PC-3 (cell line): Measurements from ENCODE around the gene CAMTA1. TPM values are rescaled to one million over a fixed set of nuclear protein-coding genes. Genes with fewer than 3 reads are reported as not detected.

Experiments
- ATAC-seq: fragments of 200-7000 bp; cut with Tn5 transposase; 2 replicates; pipeline ENCODE4 v1.9.1; 2020; ENCODE audit warnings: mild to moderate bottlenecking, moderate library complexity
- BruUV-seq: library from RNA; stranded (reverse); fragments of 400-500 nt; replicated peaks from 2 replicates; lab custom pipeline; 2021; lab: Mats Ljungman, UMichigan
- CTCF ChIA-PET: fragments of 300-600 bp; sonication (Branson Sonifier 250); formaldehyde crosslinking; loops from one replicate; lab custom pipeline; 2022; ENCODE audit warnings: antibody characterized with exemption; lab: Charles Lee
- POLR2A ChIA-PET: fragments of 300-600 bp; sonication (Branson Sonifier 250); formaldehyde crosslinking; loops from one replicate; lab custom pipeline; 2022; ENCODE audit warnings: antibody characterized with exemption; ENCODE audit not compliant: unreplicated experiment; lab: Charles Lee
- DNase-seq: peaks from one replicate; pipeline ENCODE4 v3.0.0-alpha.2; 2015
- H2AFZ ChIP-seq: fragments of 300-600 bp; sonication (generic); 2 replicates; pipeline ENCODE4 v1.6.0; 2016; ENCODE audit warnings: antibody characterized with exemption, low read length
- H3F3A ChIP-seq: fragments of 300-600 bp; sonication (generic); one replicate; pipeline ENCODE4 v1.6.0; 2017; ENCODE audit warnings: antibody characterized with exemption, low read length, control low read depth, mild to moderate bottlenecking; ENCODE audit not compliant: unreplicated experiment
- H3K27ac ChIP-seq: fragments of 300-600 bp; sonication (generic); 2 replicates; pipeline ENCODE4 v1.5.1; 2016; ENCODE audit warnings: mild to moderate bottlenecking, low read length
- H3K27me3 ChIP-seq: fragments of 300-600 bp; sonication (generic); 2 replicates; pipeline ENCODE4 v1.6.1; 2016; ENCODE audit warnings: low read length, mixed read lengths
- H3K36me3 ChIP-seq: fragments of 300-600 bp; sonication (generic); 2 replicates; pipeline ENCODE4 v1.6.1; 2016; ENCODE audit warnings: low read depth, mixed run types, low read length, mixed read lengths
- H3K4me1 ChIP-seq: fragments of 300-600 bp; sonication (generic); 2 replicates; pipeline ENCODE4 v1.5.1; 2016; ENCODE audit warnings: low read length; ENCODE audit not compliant: insufficient read depth
- H3K4me2 ChIP-seq: fragments of 300-600 bp; sonication (generic); 2 replicates; pipeline ENCODE4 v1.6.0; 2016; ENCODE audit warnings: low read length
- H3K4me3 ChIP-seq: fragments of 300-600 bp; sonication (generic); 2 replicates; pipeline ENCODE4 v1.5.1; 2016; ENCODE audit warnings: mild to moderate bottlenecking, low read length, mixed read lengths
- H3K79me2 ChIP-seq: fragments of 300-600 bp; sonication (generic); 2 replicates; pipeline ENCODE4 v1.6.1; 2017; ENCODE audit warnings: low read length, mixed read lengths
- H3K9ac ChIP-seq: fragments of 300-600 bp; sonication (generic); 2 replicates; pipeline ENCODE4 v1.6.0; 2016; ENCODE audit warnings: mild to moderate bottlenecking, low read length
- H3K9me2 ChIP-seq: fragments of 300-600 bp; sonication (generic); replicated peaks from 2 replicates; pipeline ENCODE4 v1.6.1; 2016; ENCODE audit warnings: mixed run types, low read length, mixed read lengths
- H3K9me3 ChIP-seq: fragments of 300-600 bp; sonication (generic); 2 replicates; pipeline ENCODE4 v1.6.1; 2016; ENCODE audit warnings: low read length, mixed read lengths
- H4K20me1 ChIP-seq: fragments of 300-600 bp; sonication (generic); 2 replicates; pipeline ENCODE4 v1.6.1; 2016; ENCODE audit warnings: low read length, mixed read lengths
- CTCF ChIP-seq: fragments of 300-600 bp; sonication (generic); conservative IDR thresholded peaks from 2 replicates; pipeline ENCODE4 v1.5.1; 2017; ENCODE audit warnings: antibody characterized with exemption, low read depth, mild to moderate bottlenecking, low read length
- EZH2 ChIP-seq: fragments of 300-600 bp; sonication (generic); IDR thresholded peaks from one replicate; pipeline ENCODE4 v1.6.1; 2017; ENCODE audit warnings: antibody characterized with exemption, mild to moderate bottlenecking, low read length; ENCODE audit not compliant: unreplicated experiment
- EZH2phosphoT487 ChIP-seq: fragments of 300-600 bp; sonication (generic); IDR thresholded peaks from 2 replicates; pipeline ENCODE4 v1.6.1; 2018; ENCODE audit warnings: mild to moderate bottlenecking, antibody characterized with exemption, low read length, borderline replicate concordance
- intact Hi-C: fragments of 100-400 bp; cut with micrococcal nuclease; formaldehyde crosslinking; loops from 2 replicates; pipeline ENCODE4 v1.9.0; 2023
- total RNA-seq: library from RNA; depleted of rRNA; stranded (reverse); fragments of >200 nt; gene quantifications from 2 replicates; pipeline ENCODE4 v1.2.3, GENCODE V29; 2014

Gene CAMTA1
- total RNA-seq, 1 experiment from 2014 or later = 40.8 TPM

GRCh38 chr1:7149080-7149838 lies 364.0 kb downstream of the CAMTA1 start:
- H2AFZ ChIP-seq = no peak overlapping the region
- BruUV-seq = no TSS peak
- no peak for ATAC-seq

GRCh38 chr1:7150724-7151280 lies 365.5 kb downstream of the CAMTA1 start:
- no peak for TF ChIP-seq EZH2phosphoT487
- TF ChIP-seq CTCF = no peak
- no peak for TF ChIP-seq EZH2
- Histone ChIP-seq H3K9ac (no peak overlapping the region), H3K79me2 (no peaks in the 10 kb centered on the region), H3K27me3 (peaks cover 67% of the 10 kb centered on the region), H3K27ac (no peak overlapping the region), H3F3A (no peaks in the 10 kb centered on the region), H2AFZ (no peak overlapping the region), H3K4me3 (no peak overlapping the region), H3K4me2 (no peak overlapping the region), H4K20me1 (no peaks in the 10 kb centered on the region), H3K9me3 (no peaks in the 10 kb centered on the region), H3K9me2 (no peaks in the 10 kb centered on the region), H3K36me3 (no peaks in the 10 kb centered on the region), H3K4me1 (no peaks in the 10 kb centered on the region)
- ATAC-seq = no peak
- BruUV-seq = no TSS peak
- POLR2A ChIA-PET = no interaction called here
- intact Hi-C loops = no loop called here
- CTCF ChIA-PET = no interaction called here
- DNase-seq = no peak

More at GRCh38 chr1:7149080-7149838, 364.0 kb downstream of the CAMTA1 start:
- Histone ChIP-seq H3K9me2 (no peaks in the 10 kb centered on the region), H3K4me3 (no peak overlapping the region), H3K9me3 (no peaks in the 10 kb centered on the region), H4K20me1 (no peaks in the 10 kb centered on the region), H3K27me3 (peaks cover 72% of the 10 kb centered on the region), H3K4me1 (no peaks in the 10 kb centered on the region), H3K79me2 (no peaks in the 10 kb centered on the region), H3K9ac (no peak overlapping the region), H3F3A (no peaks in the 10 kb centered on the region), H3K27ac (no peak overlapping the region), H3K36me3 (no peaks in the 10 kb centered on the region), H3K4me2 (no peak overlapping the region)
- CTCF ChIA-PET = no interaction called here
- no peak for TF ChIP-seq EZH2
- no peak for TF ChIP-seq CTCF
- TF ChIP-seq EZH2phosphoT487 = no peak
- intact Hi-C loops = no loop called here
- no peak for DNase-seq
- POLR2A ChIA-PET = no interaction called here

DNA sequence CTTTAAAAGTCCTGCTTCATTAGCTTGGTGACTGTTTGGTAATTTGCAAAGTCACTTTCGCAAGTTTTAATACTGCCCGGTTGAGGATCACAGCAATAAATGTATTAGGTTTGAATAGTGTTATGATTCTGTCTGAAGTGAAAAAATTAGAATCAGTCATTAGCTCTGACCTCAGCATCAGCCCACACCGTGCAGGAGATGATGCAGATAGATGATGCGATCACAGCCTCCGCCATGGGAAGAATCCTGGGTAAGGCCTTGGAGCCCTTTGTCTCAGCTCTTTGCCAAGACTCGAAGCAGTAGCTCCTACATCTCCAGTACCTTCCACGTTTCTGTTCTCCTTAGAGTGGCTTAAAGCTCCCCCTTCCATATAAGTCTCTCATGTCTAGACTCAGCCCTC lies 366.7 kb downstream of the CAMTA1 start:
- CTCF ChIA-PET = no interaction called here
- peaks cover 67% of the 10 kb centered on the region for H3K27me3 ChIP-seq

More for the DNA sequence above, 366.7 kb downstream of the CAMTA1 start:
- intact Hi-C loops = no loop called here
- no peaks in the 10 kb centered on the region for H3K4me1 ChIP-seq
- TF ChIP-seq CTCF (no peak), EZH2 (no peak), EZH2phosphoT487 (no peak)
- ATAC-seq (no peak), DNase-seq (no peak)
- H3K79me2 ChIP-seq = no peaks in the 10 kb centered on the region
- BruUV-seq = no TSS peak
- H4K20me1 ChIP-seq = no peaks in the 10 kb centered on the region
- H2AFZ ChIP-seq = no peak overlapping the region
- no peak overlapping the region for H3K4me3 ChIP-seq
- no peaks in the 10 kb centered on the region for H3K9me2 ChIP-seq
- no peaks in the 10 kb centered on the region for H3K9me3 ChIP-seq
- no peak overlapping the region for H3K4me2 ChIP-seq
- no peak overlapping the region for H3K27ac ChIP-seq
- no peak overlapping the region for H3K9ac ChIP-seq
- no peaks in the 10 kb centered on the region for H3F3A ChIP-seq
- POLR2A ChIA-PET = no interaction called here
- H3K36me3 ChIP-seq = no peaks in the 10 kb centered on the region
